ENCODE results near the gene AIFM2.
A peak's percentile ranks its signal among the peaks of the same experiment; 100 is the strongest.
"Not testable (repeated sequence)": the region's sequence is repeated elsewhere in the genome, so short reads cannot be mapped to it uniquely, and the experiment has no call there.

AIFM2 gene

GRCh38 chr10:70090951-70091350, 41.7 kb downstream of the AIFM2 start:
- DNase-seq: no peak

GRCh38 chr10:70090013-70090412, 42.6 kb downstream of the AIFM2 start:
- DNase-seq: no peak

- DNase-seq: no peak
Observed at GRCh38 chr10:70088308-70088698, 44.3 kb downstream of the AIFM2 start.

- DNase-seq: no peak
Observed at GRCh38 chr10:70087616-70088307, 44.9 kb downstream of the AIFM2 start.

DNA sequence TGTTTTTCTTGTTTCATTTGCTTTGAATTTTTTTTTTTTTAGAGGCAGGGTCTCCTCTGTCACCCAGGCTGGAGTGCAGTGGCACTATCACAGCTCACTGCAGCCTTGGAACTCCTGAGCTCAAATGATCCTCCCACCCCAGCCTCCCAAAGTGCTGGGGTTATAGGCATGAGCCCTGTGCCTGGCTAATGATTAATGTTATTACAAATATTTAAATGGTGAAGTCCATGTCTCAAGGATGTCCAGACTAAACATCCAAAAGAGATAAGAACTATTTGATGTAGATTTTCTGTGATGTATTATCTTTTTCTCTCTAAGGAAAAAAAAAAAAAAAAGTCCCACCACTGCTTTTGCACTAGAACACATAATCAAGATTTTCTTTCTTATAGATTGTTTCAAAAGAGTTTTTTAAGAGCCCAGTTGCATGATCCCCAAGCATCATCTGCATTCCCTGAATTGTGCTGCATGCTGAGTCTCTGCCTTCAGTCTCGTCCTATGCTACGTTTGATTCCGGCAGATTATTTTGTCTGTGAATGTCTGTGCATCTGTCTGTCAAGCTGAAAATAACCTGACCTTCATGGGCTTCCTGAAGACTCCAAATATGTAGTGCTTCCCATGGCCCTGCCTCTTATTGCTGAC, 46.5 kb downstream of the AIFM2 start:
- no peak for DNase-seq

DNA sequence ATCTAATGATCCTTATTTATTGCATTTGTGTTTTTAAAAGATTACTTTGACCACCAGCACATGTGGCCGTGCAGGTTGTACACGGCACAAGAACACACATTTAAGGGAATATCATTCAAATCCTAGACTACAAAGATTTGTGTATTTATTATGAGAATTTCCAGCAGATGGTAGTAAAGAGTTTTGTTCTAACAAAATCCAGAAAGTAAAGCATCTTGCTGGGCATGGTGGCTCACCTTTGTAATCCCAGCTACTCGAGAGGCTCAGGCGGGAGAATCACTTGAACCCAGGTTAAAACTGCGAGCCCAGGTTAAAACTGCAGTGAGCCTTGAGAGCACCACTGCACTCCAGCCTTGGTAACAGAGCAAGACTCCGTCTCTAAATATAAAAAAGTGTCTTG, 48.4 kb downstream of the AIFM2 start:
- peak in 1 of 2 experiments; percentile 6 for DNase-seq

DNA sequence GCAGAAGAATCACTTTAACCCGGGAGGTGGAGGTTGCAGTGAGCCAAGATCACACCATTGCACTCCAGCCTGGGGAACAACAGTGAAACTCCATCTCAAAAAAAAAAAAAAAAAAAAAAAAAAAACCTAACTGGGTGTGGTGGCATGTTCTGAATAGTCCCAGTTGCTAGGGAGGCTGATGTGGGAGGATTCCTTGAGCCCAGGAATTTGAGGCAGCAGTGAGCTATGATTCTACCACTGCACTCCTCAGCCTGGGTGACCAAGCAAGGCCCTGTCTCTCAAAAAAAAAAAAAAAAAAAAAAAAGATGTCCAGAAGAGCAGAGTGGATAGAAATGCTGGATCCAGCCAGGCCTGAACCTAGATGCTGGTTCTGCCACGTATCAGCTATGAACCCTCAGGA, 51.8 kb downstream of the AIFM2 start:
- not testable (repeated sequence) for DNase-seq

GRCh38 chr10:70078937-70079336, 53.7 kb downstream of the AIFM2 start:
- no peak for DNase-seq

DNA sequence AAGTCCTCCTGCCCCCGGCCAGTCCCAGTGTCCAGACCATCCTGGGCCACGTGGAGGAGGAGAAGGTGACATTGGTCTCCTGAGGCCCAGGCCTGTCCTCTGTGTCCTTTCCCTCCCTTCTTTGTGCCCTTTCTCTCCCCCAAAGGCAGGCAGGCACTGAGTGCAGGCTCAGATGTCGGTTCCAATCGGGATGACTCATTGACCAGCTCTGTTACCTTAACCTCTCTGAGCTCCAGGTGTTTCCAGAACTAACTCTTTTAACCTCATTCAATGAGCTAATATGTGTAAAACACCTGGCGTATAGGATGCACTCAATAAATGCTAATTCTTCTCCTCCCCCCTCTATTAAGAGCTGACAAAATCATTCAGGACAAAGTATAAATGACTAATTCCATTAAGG, 54.3 kb downstream of the AIFM2 start:
- no peak for DNase-seq

GRCh38 chr10:70074971-70075370, 57.7 kb downstream of the AIFM2 start:
- no peak for DNase-seq

DNA sequence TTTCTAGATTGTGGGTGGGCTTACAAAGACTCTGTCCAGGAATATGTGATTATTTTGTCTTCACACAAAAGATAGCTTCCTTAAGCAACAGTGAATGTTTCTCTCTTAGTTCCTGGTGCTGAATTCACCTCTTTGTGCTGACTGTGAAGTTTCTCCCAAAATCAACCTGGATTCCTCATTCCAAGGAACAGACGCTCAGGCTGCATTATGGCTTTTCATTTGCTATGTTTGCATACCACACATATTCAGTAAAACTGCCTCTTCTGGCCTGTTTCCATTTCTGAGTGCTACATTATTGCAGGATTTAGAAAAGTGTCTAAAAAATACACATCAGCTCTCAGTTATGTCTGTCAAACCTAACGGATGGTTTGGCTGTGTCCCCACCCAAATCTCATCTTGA, 58.5 kb downstream of the AIFM2 start:
- no peak for DNase-seq

DNA sequence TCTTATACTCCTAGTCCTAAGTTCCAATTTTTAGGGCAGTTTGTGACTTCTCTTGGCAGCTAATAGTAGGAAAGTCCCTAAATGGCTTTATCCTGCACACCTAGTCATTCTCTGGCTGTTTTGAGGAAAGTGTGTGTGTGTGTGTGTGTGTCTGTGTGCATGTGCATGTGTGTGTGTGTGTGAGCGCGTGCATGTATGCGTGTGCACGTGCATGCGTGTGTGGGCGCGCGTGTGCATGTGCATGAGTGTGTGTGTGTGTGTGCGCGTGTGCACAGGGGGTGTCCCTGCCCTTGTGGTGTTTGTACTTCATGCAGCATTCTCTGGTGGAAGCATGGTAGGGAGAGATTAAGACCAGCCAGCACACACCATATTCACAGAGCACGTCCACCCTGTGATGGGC, 61.8 kb downstream of the AIFM2 start:
- no peak for DNase-seq

- no peak for DNase-seq
Observed at GRCh38 chr10:70069346-70069745, 63.3 kb downstream of the AIFM2 start.

GRCh38 chr10:70068925-70069324, 63.7 kb downstream of the AIFM2 start:
- no peak for DNase-seq

GRCh38 chr10:70067586-70067985, 65.0 kb downstream of the AIFM2 start:
- DNase-seq: no peak

GRCh38 chr10:70066190-70066589, 66.4 kb downstream of the AIFM2 start:
- no peak for DNase-seq

DNA sequence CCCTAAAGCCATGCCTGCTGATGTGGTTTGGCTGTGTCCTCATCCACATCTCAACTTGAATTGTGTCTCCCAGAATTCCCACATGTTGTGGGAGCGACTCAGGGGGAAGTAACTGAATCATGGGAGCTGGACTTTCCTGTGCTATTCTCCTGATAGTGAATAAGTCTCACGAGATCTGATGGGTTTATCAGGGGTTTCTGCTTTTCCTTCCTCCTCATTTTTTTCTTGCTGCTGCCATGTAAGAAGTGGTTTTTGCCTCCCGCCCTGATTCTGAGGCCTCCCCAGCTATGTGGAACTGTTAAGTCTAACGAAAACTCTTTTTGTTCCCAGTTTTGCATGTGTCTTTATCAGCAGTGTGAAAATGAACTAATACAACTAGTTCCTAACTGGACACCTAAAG, 68.1 kb downstream of the AIFM2 start:
- DNase-seq: no peak

DNA sequence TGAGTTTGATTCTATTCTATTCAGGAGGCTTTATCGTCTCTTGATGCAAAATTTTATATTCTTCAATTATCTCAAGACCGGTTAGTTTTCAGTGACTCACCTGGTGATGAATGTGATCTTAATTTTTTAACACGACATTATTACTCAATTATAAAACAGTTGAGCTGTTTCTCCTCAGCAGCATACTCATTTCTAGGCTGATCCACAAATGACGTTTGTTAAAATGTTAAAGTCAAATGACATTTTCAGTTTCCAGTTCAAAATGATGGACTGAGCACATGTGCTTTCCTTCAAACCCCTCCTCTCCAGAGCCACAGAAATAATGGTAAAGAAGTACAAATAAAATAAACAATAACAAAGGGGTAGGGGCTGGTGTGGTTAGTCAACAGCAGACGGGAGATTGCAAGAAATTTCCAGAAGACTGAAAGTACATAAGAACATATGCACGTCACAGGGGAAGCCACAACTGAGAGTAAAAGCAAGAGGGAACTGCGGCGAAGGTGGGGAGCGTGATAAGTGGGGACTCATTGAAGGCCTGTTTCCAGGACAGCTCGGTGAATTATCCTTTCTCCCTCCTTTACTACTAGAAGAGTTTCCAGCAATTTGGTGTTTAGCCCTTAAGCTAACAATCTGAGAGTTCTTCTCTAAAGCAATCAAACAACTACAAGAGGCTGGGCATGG, 69.1 kb downstream of the AIFM2 start:
- DNase-seq: no peak
